ENCODE measurements around the gene PROZ.

The PROZ gene

GRCh38 chr13:113113846-113114271, 44.6 kb upstream of the PROZ start:
- H3K27ac ChIP-seq: no peak overlapping the region
- TF ChIP-seq, protein P1, sequence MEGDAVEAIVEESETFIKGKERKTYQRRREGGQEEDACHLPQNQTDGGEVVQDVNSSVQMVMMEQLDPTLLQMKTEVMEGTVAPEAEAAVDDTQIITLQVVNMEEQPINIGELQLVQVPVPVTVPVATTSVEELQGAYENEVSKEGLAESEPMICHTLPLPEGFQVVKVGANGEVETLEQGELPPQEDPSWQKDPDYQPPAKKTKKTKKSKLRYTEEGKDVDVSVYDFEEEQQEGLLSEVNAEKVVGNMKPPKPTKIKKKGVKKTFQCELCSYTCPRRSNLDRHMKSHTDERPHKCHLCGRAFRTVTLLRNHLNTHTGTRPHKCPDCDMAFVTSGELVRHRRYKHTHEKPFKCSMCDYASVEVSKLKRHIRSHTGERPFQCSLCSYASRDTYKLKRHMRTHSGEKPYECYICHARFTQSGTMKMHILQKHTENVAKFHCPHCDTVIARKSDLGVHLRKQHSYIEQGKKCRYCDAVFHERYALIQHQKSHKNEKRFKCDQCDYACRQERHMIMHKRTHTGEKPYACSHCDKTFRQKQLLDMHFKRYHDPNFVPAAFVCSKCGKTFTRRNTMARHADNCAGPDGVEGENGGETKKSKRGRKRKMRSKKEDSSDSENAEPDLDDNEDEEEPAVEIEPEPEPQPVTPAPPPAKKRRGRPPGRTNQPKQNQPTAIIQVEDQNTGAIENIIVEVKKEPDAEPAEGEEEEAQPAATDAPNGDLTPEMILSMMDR (conservative IDR thresholded peaks at IDR 0.05): no peak

DNA sequence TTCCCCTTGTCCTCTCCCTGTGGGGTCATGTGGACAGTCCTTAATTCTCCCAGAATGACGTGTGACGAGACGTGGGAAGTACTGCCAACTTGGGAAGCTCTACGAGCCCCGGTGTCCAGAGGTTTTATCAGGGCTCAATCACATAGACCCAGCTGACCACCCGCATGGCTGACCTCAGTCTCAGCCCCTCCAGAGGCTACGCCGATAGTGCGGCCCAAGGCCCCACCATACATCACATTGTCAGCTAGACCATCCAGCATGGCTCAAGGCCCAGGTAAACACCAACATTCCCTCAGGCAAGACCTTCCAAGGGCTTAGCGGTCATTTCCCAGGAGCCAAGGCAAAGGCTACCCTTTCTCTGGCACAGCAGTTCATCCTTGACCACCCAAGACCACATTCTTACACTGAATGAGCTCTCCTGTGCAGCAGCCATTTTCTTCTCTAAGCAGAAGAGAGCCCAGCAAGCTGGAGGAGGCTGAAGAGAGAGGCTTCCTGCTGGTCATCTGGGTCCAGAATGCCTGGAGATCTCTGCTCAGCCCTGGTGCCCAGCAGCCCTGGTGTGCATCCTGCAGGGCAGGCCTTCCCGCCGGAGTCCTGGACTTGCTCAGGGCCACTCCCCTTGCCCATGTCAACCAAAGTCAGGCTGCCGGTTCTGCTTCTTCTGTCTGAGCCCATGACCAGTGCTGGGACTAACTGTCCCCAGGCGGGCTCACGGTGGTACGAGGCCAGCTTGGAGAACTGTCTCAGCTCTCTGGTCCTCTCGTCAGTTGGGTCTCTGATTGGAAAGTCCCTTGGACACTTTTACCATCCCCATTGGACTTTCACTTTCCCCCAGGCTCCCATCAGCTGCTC, 43.7 kb upstream of the PROZ start:
- TF ChIP-seq, protein P1 (conservative IDR thresholded peaks at IDR 0.05): no peak
- H3K27ac ChIP-seq: no peak overlapping the region

GRCh38 chr13:113115363-113116205, 42.9 kb upstream of the PROZ start:
- TF ChIP-seq, protein P1 (conservative IDR thresholded peaks at IDR 0.05): no peak

GRCh38 chr13:113116206-113116800, 42.1 kb upstream of the PROZ start:
- H3K27ac ChIP-seq: no peak overlapping the region
- TF ChIP-seq, protein P1 (conservative IDR thresholded peaks at IDR 0.05): no peak

More at GRCh38 chr13:113115363-113116205, 42.9 kb upstream of the PROZ start:
- H3K27ac ChIP-seq: no peak overlapping the region

GRCh38 chr13:113116871-113117271, 41.6 kb upstream of the PROZ start:
- TF ChIP-seq, protein P1 (conservative IDR thresholded peaks at IDR 0.05): no peak
- no peak overlapping the region for H3K27ac ChIP-seq

GRCh38 chr13:113117335-113117872, 41.0 kb upstream of the PROZ start:
- TF ChIP-seq, protein P1 (conservative IDR thresholded peaks at IDR 0.05): no peak
- no peak overlapping the region for H3K27ac ChIP-seq

- H3K27ac ChIP-seq: no peak overlapping the region
- TF ChIP-seq, protein P1 (conservative IDR thresholded peaks at IDR 0.05): no peak
These were observed 40.6 kb upstream of the PROZ start for GRCh38 chr13:113117911-113118260.

All from VCaP (cell line).